Lower leg skin (tissue), 3 donors: ENCODE data around the gene MDGA2.

Experiments used
- CTCF ChIP-seq, 3 donors: fragments of 450-650 bp; IDR thresholded peaks; one replicate each; pipeline ENCODE4 v1.5.1; 2016; ENCODE audit warnings: antibody characterized with exemption in 3 of 3, mild to moderate bottlenecking in 3 of 3, moderate library complexity in 2 of 3
- POLR2A ChIP-seq, 2 donors: fragments of 450-650 bp; IDR thresholded peaks; one replicate each; pipeline ENCODE4 v1.6.1; 2016 to 2017; ENCODE audit warnings: antibody characterized with exemption in 2 of 2, mild to moderate bottlenecking in 1 of 2, moderate library complexity in 1 of 2

- TF ChIP-seq CTCF (IDR thresholded peaks at IDR 0.05) (no peak), POLR2A (IDR thresholded peaks at IDR 0.05) (no peak)
Measured at GRCh38 chr14:46964378-46964777, 711.0 kb downstream of the MDGA2 start.
